Activated CD4-positive, alpha-beta T cell treated with anti-CD3 and anti-CD28 coated beads, Interleukin-2, amount 10 ng/mL, durations not matched to agents 24 days and 14 days (primary cell): ENCODE measurements around the gene ZNF624. TPM values are rescaled to one million over a fixed set of nuclear protein-coding genes. Genes with fewer than 3 reads are reported as not detected.
"Not testable (repeated sequence)": the region's sequence is repeated elsewhere in the genome, so short reads cannot be mapped to it uniquely, and the experiment has no call there.

Experiments used
- DNase-seq: peaks from one replicate; pipeline ENCODE4 v3.0.0; 2022
- H3K27ac Mint-ChIP-seq: one replicate; pipeline ENCODE4 v1.8.0; 2022; ENCODE audit warnings: mild to moderate bottlenecking, mixed read lengths
- H3K27me3 Mint-ChIP-seq: one replicate; pipeline ENCODE4 v1.8.0; 2022; ENCODE audit warnings: mixed read lengths
- H3K36me3 Mint-ChIP-seq: one replicate; pipeline ENCODE4 v1.8.0; 2022; ENCODE audit warnings: low read depth, mild to moderate bottlenecking, mixed read lengths
- H3K4me1 Mint-ChIP-seq: one replicate; pipeline ENCODE4 v1.8.0; 2021; ENCODE audit warnings: mixed read lengths
- H3K4me3 Mint-ChIP-seq: one replicate; pipeline ENCODE4 v1.8.0; 2022; ENCODE audit warnings: mild to moderate bottlenecking, moderate library complexity, mixed read lengths
- H3K9me3 Mint-ChIP-seq: one replicate; pipeline ENCODE4 v1.8.0; 2021; ENCODE audit warnings: mixed read lengths
- intact Hi-C: fragments of 100-400 bp; cut with micrococcal nuclease; formaldehyde crosslinking; loops from one replicate; pipeline ENCODE4 v1.15.1; 2023
- total RNA-seq: library from RNA; stranded (reverse); gene quantifications from 2 replicates; pipeline ENCODE4 v1.2.3, GENCODE V29; 2022

ZNF624 gene
- 2.9 and 3.4 TPM in 2 replicates for total RNA-seq

DNA sequence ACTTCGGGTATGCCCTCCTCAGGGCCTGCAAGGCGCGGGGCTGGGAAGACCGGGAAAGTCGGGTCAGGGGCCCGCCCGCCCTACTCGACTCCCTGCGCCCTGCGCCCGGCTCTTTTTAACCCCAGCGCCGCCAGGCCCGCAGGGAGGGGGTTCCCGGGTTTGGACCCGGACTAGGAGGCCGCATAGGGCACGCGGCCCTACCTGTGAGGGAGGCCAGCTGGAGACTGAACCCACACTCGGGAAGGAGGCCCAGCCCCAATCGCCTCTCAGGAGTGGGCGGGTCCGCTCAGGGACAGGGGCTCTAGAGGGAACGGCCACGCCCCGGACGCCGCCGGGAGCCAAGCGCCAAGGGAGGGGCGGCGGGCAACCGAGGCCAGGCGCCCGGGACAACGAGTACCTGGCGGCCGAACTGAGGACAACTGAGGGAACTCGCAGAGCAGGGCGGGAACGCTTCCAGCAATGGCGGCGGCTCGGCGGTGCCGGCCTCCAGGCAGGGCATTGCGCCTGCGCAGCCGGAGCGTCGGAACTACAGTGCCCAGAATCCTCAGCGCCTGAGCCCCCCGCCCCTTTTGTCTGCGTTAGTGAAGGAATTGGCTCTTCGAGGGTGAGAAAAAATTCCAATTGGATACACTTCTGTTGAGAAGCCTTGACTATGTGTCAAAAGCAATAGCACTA, at the start of gene ZNF624:
TSS of gene ZNF624 (minus strand) at position 484 of the 675 bp plus-strand sequence.
- peak; percentile 96 for DNase-seq
- H3K4me3 Mint-ChIP-seq = peak within 1 kb of the TSS; percentile 89
- peak within 1 kb of the TSS; percentile 61 for H3K27ac Mint-ChIP-seq
- intact Hi-C loops = loop anchor here (2.0 to 5.0 kb wide), 2 partner anchors 66 to 119 kb away; no protein-coding TSS in a partner anchor
- H3K36me3 Mint-ChIP-seq = peaks cover 3% of the 10 kb centered on the region
- peaks cover 12% of the 10 kb centered on the region for H3K4me1 Mint-ChIP-seq
- no peaks in the 10 kb centered on the region for H3K9me3 Mint-ChIP-seq
- peaks cover 9% of the 10 kb centered on the region for H3K27me3 Mint-ChIP-seq

DNA sequence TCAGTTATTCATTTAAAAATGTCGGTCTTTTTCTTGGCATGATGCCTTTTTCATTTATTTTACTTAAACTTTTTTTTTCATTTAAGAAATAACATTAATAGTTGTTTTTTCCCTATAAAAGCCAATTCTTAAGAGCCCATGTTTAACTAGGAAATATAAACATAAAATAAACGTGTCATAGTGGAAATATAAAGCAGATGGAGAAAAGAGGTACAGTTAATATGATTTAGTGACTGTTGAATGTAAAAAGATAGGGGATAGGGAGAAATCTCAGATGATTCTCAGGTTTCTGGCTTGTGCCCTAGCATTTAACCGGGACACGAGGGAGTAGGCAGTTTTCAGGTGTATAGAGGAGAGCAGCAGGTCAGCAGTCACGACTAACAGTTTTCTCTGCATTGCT, 44.0 kb upstream of the ZNF624 start:
- H3K36me3 Mint-ChIP-seq, H3K9me3 Mint-ChIP-seq, H3K27me3 Mint-ChIP-seq, H3K4me1 Mint-ChIP-seq, DNase-seq, H3K4me3 Mint-ChIP-seq, H3K27ac Mint-ChIP-seq, intact Hi-C loops: not testable (repeated sequence)

DNA sequence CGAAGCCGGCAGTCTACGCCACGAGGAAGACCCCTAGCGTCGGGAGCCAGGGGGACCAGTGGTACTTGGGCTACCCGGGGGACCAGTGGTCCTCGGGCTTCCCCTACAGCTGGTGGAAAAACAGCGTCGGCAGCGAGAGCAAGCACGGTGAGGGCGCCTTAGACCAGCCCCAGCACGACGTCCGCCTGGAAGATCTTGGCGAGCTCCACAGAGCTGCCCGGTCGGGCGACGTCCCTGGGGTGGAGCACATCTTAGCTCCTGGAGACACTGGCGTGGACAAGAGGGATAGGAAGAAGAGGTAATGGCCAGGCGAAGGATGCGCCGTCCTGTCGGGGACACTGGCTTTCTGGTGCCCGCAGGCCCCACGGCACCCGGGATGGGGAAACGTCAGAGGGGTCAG, 36.8 kb upstream of the ZNF624 start:
- H3K4me3 Mint-ChIP-seq, DNase-seq, H3K27me3 Mint-ChIP-seq, H3K27ac Mint-ChIP-seq, H3K36me3 Mint-ChIP-seq, H3K9me3 Mint-ChIP-seq, H3K4me1 Mint-ChIP-seq: not testable (repeated sequence)
- intact Hi-C loops = loop anchor here (5.0 kb wide), 1 partner anchor 153 kb away; no protein-coding TSS in a partner anchor

DNA sequence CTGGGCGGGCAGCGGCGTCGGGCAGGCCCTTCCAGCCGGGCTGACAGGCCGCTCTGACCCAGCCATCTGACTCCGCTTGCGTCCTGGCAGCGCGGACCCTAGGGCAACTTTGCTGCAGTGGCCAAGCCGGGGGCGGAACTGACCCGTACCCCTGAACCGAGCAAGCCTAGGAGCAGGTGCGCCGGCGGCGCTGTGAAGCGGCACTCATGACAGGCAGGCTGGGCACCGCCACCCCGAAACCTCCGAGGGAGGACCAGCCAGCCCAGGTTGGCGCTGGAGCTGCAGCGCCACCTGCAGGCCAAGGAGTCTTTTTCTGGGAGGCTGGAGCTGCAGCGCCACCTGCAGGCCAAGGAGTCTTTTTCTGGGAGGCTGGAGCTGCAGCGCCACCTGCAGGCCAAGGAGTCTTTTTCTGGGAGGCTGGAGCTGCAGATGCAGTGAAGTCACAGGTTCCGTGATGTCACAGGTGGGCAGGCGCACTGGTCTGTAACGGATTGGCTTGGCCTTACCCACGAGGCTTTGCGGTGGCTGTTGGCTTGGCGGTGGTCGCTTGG, 36.2 kb upstream of the ZNF624 start, which contains the start of gene CCDC144A:
TSS of gene CCDC144A (plus strand) at position 511 of the 551 bp plus-strand sequence. CDS start 160 bp downstream, outside the sequence.
- not testable (repeated sequence) for H3K27ac Mint-ChIP-seq, H3K36me3 Mint-ChIP-seq, H3K27me3 Mint-ChIP-seq, H3K9me3 Mint-ChIP-seq, H3K4me3 Mint-ChIP-seq, H3K4me1 Mint-ChIP-seq
- intact Hi-C loops = loop anchor here (5.0 kb wide), 1 partner anchor 153 kb away; no protein-coding TSS in a partner anchor
- DNase-seq = peak; percentile 87

DNA sequence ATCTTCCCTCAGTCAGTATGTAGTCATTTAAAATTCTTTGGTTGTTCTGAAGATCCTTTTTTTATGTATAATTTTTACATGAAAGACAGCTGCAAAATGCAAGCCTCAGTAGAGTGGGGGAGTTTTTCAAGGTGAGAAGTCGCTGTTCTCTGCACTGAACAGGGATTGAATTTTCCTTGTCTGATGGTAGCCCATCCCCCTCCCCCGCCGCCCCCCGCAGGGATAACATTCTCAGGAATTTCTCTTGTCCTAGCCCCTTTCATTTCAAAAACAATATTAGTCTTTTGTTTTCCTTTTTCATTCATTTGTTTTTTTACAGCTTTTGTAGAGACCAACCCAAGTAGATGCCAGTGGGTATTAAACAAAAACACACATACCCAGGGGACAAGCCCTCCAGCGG, 33.5 kb upstream of the ZNF624 start:
- peaks cover 19% of the 10 kb centered on the region for H3K27me3 Mint-ChIP-seq
- H3K4me1 Mint-ChIP-seq, intact Hi-C loops: not testable (repeated sequence)

DNA sequence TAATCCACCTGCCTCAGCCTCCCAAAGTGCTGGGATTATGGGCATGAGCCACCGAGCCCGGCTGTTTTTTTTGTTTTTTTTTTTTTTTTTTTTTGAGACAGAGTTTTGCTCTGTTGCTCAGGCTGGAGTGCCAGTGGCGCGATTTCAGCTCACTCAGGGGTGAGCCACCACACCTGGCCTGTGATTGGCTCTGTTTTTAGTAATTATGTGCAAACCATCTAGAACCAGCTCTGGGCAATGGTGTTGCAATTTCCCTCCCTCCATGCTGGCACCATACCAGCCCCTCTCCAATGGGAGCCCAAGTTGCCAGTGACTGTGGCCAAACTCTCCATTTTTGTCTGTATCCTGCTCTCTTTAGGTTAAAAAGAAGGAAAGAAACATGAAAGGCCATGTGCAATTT, 32.4 kb upstream of the ZNF624 start:
- H3K36me3 Mint-ChIP-seq, intact Hi-C loops, H3K9me3 Mint-ChIP-seq, H3K27ac Mint-ChIP-seq, H3K4me3 Mint-ChIP-seq, DNase-seq, H3K4me1 Mint-ChIP-seq: not testable (repeated sequence)
- H3K27me3 Mint-ChIP-seq = peaks cover 22% of the 10 kb centered on the region

More for the DNA sequence above, 33.5 kb upstream of the ZNF624 start:
- DNase-seq, H3K4me3 Mint-ChIP-seq, H3K36me3 Mint-ChIP-seq, H3K9me3 Mint-ChIP-seq, H3K27ac Mint-ChIP-seq: not testable (repeated sequence)

DNA sequence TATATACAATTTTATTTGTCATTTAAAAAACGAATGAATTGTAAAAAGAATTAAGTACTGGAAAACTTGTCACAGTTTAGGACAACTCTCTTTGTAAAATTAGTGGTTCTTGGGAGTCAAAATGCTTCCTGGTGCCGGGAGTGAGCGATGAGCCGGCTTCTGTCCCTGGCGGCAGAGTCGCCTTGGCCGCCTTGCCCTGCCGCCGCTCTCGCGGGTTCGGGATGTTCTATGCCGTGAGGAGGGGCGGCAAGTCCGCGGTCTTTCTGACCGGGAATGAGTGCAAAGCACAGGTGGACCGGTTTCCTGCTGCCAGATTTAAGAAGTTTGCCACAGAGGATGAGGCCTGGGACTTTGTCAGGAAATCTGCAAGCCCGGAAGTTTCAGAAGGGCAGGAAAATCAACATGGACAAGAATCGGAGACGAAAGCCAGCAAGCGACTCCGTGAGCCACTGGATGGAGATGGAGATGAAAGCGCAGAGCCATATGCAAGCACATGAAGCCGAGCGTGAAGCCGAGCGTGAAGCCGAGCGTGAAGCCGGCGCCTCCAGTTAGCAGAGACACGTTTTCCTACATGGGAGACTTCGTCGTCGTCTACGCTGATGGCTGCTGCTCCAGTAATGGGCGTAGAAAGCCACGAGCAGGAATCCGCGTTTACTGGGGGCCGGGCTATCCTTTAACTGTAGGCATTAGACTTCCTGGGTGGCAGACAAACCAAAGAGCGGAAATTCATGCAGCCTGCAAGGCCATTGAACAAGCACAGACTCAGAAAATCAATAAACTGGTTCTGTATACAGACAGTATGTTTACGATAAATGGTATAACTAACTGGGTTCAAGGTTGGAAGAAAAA, 29.9 kb upstream of the ZNF624 start:
- H3K4me3 Mint-ChIP-seq, H3K4me1 Mint-ChIP-seq, H3K36me3 Mint-ChIP-seq, H3K9me3 Mint-ChIP-seq, intact Hi-C loops, DNase-seq, H3K27ac Mint-ChIP-seq: not testable (repeated sequence)
- H3K27me3 Mint-ChIP-seq = peaks cover 25% of the 10 kb centered on the region

DNA sequence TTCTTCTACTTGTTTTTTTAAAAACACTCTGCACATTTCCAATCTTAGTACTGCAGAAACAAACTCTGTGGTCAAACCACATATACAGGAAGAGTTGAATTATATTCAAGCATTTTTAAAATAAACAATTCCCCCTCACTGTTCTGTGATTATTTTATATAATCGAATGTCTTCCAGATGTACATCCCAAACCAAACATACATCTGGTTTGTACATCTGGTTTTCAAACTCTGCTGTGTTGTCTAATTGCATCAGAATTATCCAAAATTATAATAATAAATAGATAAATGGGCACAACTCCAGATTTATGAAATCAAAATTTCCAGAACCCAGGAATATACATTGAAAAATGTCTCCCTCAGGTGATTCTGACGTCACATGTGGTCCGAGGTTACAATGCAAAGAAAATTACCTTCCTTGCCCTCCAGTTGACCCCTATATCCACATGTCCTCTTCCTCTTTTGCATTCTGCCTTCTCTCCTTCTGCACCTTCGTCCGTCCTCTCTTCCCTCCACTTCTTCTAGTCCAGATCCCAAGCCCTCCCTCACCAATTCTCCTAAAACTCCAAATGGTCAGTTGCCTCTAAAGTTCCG, 23.1 kb upstream of the ZNF624 start:
- H3K4me1 Mint-ChIP-seq = no peaks in the 10 kb centered on the region

DNA sequence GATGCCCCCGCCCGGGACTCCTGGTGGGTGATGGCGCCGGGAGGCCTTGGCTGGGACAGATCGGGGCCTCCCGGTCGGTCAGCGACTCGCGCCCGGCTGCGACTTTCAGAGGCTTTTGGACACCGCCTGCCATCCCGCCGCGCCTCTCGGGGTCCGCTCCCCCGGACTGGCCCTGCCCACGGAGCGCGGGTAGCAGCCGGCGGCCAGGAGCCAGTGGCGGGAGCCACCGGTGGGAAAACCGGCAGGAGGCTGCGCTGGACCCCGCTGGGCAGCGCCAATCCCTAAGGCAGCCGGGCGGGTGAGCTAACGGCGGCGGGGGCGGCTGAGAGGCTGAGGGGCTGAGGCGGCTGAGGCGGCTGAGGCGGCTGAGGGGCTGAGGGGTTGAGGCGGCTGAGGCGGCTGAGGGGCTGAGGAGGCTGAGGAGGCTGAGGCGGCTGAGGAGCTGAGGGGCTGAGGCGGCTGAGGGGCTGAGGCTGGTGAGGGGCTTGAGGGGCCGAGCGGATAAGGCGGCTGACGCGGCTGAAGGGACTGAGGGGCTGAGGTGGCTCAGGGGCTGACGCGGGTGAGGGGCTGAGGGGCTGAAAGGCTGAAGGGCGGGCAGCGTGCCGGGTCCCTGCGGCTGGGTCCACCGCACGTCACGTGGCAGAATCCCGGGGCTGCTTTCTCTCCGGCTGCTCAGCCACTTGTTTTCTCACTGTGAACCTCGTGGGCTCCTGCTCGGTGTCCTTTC, 13.4 kb upstream of the ZNF624 start:
- H3K27ac Mint-ChIP-seq, H3K36me3 Mint-ChIP-seq, intact Hi-C loops, H3K9me3 Mint-ChIP-seq, DNase-seq, H3K4me1 Mint-ChIP-seq: not testable (repeated sequence)
- H3K27me3 Mint-ChIP-seq = peaks cover 52% of the 10 kb centered on the region
- peak overlapping the region; percentile 53 for H3K4me3 Mint-ChIP-seq

More for the DNA sequence above, 23.1 kb upstream of the ZNF624 start:
- peaks cover 10% of the 10 kb centered on the region for H3K27me3 Mint-ChIP-seq
- no peaks in the 10 kb centered on the region for H3K9me3 Mint-ChIP-seq
- no peak for DNase-seq
- no peak overlapping the region for H3K4me3 Mint-ChIP-seq
- intact Hi-C loops = no loop called here
- no peak overlapping the region for H3K27ac Mint-ChIP-seq
- no peaks in the 10 kb centered on the region for H3K36me3 Mint-ChIP-seq

DNA sequence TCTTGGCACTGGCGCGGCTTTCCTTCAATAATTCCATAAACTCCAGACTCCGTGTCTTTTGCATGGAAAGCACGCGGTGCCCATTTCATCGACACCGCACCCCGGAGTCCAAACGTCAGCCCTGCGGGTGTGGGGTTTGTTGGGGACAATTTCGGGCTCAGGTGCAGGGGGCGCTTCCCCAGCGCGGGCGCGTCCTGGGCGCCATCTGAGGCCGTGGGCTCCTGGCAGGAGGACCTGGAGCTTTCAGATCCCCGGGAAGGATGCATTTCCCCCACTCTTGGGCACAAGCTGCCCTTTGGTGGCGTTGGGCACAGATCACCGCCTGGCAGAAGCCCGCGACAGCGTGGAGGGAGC, 12.9 kb upstream of the ZNF624 start:
- DNase-seq, H3K9me3 Mint-ChIP-seq, intact Hi-C loops, H3K4me1 Mint-ChIP-seq, H3K36me3 Mint-ChIP-seq, H3K27ac Mint-ChIP-seq, H3K4me3 Mint-ChIP-seq: not testable (repeated sequence)
- peaks cover 51% of the 10 kb centered on the region for H3K27me3 Mint-ChIP-seq

DNA sequence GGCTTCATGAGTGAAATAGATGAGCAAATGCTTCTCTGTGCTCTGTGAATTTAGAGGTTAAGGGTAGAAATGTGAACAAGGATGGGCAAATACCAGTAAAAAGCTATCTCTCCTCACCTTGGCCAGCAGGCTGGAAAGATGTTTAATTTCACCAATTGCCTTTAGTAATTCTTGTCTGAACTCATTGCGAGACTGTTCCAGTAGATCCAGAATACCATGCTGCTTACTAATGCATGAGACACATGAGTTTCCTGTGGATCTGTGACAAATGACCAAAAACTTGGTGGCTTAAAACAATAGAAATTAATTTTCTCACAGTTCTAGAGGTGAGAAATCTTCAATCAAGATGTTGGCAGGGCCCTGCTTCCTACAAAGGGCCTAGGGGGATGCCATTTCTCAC, 9.3 kb upstream of the ZNF624 start:
- Mint-ChIP-seq H3K4me3 (no peak overlapping the region), H3K9me3 (peaks cover 4% of the 10 kb centered on the region), H3K36me3 (no peaks in the 10 kb centered on the region), H3K27ac (no peak overlapping the region), H3K4me1 (peaks cover 2% of the 10 kb centered on the region), H3K27me3 (peaks cover 52% of the 10 kb centered on the region)
- intact Hi-C loops = no loop called here
- DNase-seq = no peak

DNA sequence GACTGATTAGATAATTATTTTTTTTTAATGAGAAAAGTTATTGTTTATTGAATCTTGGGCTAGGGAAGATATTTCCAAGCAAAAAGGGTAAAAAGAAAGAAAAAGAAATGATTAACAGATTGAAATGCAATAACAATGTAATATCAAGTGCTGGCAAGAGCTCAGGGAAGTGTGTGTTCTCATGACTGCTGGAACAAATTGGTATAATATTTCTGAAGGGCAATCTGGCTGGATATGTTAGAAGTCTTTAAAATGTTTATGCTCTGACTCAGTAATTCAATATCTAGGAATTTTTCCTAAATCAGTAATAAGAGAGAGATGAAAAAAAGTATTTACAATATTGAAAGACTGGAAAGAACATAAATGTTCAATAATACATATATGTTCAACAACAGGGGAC, 7.6 kb upstream of the ZNF624 start:
- Mint-ChIP-seq H3K36me3 (no peaks in the 10 kb centered on the region), H3K9me3 (peaks cover 4% of the 10 kb centered on the region), H3K4me3 (no peak overlapping the region), H3K27ac (no peak overlapping the region), H3K4me1 (no peaks in the 10 kb centered on the region), H3K27me3 (peaks cover 44% of the 10 kb centered on the region)
- intact Hi-C loops = no loop called here
- no peak for DNase-seq

DNA sequence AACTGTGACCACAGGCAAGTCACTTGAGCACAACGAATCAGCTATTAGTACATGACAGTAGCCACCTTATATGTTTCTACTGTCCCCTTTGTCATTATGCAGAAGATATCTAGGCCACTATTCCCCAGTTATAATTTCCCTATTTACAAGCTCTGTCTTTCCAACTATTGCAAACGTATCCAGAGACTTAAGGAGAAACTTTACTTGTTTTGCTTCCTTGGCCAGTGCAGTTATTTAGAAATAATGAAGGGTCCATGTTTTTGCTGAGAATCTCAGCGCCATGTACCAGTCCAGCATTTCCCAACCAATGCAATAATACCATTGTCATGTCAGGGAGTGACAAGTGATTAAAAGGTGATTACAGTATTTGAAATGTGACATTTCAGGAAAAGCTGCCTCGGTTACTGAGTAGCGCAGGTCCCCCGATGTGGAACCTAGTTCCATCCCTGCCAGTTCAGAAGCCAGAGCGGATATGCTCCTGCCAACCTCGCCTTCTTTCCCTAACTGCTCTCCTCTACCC, 743 bp downstream of the ZNF624 start:
- no peak for DNase-seq
- Mint-ChIP-seq H3K36me3 (peaks cover 5% of the 10 kb centered on the region), H3K27ac (peak overlapping the region; percentile 43), H3K9me3 (no peaks in the 10 kb centered on the region), H3K4me3 (peak overlapping the region; percentile 89), H3K27me3 (peaks cover 9% of the 10 kb centered on the region), H3K4me1 (peaks cover 12% of the 10 kb centered on the region)
- intact Hi-C loops = loop anchor here (2.0 to 5.0 kb wide), 2 partner anchors 66 to 118 kb away; no protein-coding TSS in a partner anchor
